Kasumi-1 (cell line): ENCODE results near the gene CYP2E1.
"Not testable (repeated sequence)": the region's sequence is repeated elsewhere in the genome, so short reads cannot be mapped to it uniquely, and the experiment has no call there.

Experiments
- DNase-seq, 2 experiments: peaks; one replicate each; lab custom pipeline; 2025; lab: John Stamatoyannopoulos, UW

CYP2E1 gene

DNA sequence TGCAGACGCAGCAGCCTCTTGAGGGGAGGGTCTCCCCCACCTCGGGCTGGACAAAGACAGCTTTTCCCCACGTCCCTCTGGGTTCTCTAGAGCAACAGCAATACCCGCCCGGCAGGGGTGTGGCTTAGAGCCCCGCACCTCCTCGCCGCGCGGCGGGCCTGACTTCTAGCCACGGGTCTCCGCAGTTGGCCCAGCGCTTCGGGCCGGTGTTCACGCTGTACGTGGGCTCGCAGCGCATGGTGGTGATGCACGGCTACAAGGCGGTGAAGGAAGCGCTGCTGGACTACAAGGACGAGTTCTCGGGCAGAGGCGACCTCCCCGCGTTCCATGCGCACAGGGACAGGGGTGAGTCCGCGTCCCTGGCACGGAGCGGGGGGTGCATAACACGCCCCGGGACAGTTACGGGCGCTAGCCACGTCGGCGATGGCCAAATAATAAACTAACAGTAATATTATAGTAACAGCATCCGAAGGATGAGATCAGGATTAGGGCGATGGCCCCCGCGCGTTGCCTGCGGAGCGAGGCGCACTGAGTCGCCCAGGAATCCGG is 1.2 kb downstream of the CYP2E1 start:
- DNase-seq, result no peak

DNA sequence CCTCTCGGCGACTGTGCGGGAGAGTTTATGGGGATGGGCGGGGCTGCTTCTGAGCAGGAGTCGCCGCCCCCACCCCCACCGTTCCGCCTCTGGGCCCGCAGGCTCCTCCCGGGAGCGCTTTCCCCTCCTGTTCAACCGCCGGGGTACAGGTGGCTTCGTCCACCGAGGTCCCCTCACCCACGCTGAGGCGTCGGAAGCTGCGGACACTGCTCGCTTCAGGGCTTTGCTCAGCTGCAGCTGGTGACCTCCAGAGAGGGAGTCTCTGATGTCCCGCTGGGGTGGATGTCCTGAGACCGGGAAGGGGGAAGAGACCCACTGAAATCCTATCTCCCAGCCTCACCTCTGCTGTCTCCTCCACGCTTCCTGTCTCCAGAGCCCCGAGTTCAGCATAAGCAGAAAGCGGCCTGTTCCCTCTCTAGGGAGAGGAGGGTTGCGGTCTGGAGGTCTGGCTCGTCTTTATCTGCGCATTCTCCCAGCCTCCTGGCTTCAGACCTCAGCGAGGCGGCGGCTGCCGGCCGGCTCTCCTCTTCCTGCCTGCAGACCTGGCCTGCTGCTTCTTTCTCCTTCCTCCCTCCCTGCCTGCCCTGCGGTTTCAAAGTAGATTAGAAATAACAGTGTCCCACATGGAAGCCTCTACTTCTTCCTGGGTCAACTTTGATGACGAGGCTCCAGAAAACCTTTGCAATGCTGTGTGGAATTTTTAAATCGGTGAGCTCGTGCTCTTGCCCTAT is 1.8 kb downstream of the CYP2E1 start:
- DNase-seq, result peak; percentile 97 to 98

GRCh38 chr10:133529576-133529946 is 2.4 kb downstream of the CYP2E1 start:
- peak; percentile 30 to 48 for DNase-seq

GRCh38 chr10:133530506-133530905 is 3.3 kb downstream of the CYP2E1 start:
- DNase-seq, result peak; percentile 92 to 94

DNA sequence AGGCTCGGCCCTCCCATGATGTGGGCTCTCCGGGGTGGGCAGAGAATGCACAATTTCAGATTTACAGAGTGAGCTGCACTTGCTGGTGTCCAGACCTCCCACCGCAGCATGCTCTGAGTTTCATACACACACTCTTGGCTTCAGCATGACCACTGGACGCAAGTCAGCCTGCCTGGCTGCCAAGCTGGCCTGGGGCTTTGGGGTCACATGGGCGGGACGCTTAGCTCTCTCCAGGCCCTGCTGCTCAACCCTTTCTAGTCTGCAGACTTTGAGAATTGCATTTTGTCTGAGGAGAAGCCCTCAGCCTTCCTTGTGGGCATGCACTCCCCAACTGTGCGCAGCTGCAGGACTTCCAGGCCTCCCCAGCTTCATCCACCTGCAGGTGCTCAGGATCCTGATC is 5.7 kb downstream of the CYP2E1 start:
- no peak for DNase-seq

GRCh38 chr10:133534417-133534816 is 7.3 kb downstream of the CYP2E1 start:
- DNase-seq, result no peak

DNA sequence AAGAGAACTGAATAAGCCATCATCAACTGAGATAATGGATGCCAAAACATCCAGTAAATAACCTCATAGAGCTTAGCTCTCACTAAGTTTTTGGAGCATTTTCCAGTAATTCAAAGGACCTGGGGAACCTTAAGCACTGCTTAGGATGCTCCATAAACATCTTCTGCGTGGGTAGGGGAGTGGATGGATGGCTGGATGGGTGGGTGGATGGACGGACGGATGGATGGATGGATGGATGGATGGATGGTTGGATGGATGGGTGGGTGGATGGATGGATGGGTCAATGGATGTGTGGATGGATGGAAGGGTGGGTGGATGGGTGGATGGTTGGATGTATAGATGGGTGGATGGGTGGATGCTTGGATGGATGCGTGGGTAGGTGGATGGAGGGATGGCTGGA is 9.0 kb downstream of the CYP2E1 start:
- no peak for DNase-seq

DNA sequence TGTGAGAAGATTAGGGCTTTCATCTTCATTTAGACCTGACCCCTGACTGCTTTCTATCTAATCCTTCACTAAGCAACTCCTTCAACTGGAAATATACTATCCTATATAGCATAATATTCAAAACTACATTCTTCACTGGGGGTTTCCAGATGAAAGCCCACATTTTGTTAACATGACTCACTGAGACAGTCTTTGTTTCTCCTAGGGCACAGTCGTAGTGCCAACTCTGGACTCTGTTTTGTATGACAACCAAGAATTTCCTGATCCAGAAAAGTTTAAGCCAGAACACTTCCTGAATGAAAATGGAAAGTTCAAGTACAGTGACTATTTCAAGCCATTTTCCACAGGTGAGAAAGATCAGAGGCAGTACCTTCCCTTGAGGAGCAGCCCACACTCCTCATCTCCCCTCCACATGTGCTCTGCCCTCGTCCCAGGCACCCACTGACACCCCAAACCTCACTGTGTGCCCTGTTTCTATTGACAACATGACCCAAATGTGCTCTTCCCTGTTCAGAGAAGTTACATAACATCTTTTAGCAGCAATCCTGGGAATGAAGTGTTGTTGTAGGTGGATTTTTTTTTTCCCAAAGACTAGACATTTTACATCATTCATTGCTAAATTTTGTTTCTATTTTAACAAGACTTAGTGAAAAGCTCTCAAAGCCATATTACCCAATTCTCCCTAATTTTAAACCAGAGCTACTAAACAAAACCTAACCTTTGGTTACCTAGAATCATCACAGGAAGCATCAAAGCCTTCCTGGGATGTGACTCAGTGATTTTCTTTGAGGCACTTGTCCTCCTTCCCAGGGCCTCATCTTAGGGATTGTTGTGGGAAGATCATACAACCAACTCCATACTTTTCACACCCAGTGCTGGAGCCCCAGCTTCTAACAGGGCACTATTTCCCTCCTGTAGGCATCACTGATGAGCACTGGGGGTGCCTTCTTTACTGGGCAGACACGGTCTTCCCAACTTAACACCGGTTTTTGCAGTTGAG is 10.7 kb downstream of the CYP2E1 start:
- DNase-seq, result no peak

DNA sequence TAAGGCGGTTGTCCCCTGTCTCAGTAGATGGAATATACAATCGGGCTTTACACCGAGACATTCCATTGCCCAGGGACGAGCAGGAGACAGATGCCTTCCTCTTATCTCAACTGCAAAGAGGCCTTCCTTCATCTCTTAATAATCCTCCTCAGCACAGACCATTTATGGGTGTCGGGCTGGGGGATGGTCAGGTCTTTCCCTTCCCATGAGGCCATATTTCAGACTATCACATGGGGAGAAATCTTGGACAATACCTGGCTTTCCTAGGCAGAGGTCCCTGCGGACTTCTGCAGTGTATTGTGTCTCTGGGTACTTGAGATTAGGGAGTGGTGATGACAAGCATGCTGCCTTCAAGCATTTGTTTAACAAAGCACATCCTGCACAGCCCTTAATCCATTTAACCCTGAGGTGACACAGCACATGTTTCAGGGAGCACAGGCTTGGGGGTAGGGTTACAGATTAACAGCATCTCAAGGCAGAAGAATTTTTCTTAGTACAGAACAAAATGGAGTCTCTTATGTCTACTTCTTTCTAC is 14.3 kb downstream of the CYP2E1 start:
- DNase-seq, result not testable (repeated sequence)

- DNase-seq, result peak in 1 of 2 experiments; percentile 32
Measured at GRCh38 chr10:133544506-133544905, 17.3 kb downstream of the CYP2E1 start.

- no peak for DNase-seq
Measured at GRCh38 chr10:133554600-133554999, 27.4 kb downstream of the CYP2E1 start.

DNA sequence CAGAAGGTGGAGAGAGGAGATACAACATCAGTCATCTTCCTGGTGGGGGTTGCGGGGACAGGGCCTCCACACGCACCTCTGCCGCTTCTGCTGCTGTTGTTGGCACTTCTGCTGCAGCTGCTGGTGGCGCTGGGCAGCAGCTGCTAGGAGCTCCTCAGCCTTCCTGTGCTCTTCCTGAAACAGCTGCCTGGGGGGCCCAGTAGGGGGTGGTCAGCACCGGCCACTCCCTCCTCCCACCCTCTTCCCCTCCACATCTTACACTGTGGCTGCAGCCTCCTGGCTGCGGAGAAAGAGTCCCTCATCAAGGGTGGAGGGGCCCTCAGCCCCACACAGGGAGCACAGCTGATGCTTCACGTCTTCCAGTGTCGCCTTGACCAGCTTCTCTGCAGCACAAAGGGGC is 28.4 kb downstream of the CYP2E1 start:
- DNase-seq, result no peak

DNA sequence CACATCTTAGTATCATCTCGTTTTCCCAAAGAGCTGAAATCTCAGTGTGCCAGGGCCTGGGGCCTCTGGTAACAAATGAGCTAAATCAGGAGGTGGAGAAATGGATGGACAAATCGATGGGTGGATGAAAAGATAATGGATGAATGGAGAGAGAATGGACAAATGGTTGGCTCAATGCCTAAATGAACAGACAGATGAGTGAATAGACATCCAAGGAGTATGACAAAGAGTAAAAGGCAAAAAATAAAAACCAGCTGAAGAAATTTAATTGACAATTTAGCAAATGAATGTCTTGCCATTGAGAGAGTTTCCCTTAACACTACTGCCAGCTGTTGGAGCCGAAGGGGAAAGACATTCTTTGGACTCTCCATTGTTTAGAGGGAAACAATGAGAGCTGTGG is 30.2 kb downstream of the CYP2E1 start:
- no peak for DNase-seq

DNA sequence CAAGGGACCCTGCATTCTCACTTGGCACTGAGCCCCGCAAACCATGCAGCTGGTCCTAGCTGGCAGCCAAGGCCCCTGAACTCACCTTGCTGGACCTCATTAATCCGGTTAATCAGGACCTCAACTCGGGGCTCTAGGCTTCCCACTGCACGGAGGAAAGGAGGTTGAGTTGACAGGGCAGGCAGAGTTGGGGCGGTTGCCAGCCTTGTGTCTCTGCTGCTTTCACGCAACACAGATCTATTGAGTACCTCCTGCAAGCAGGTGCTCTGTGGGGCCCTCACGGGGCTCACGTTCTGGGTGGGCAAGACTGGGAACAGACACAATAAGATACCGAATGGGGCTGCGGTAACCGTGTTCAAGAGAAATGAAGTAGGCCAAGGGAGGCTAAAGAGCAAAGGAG is 32.1 kb downstream of the CYP2E1 start:
- DNase-seq, result no peak

GRCh38 chr10:133564816-133565215 is 37.7 kb downstream of the CYP2E1 start:
- DNase-seq, result no peak

DNA sequence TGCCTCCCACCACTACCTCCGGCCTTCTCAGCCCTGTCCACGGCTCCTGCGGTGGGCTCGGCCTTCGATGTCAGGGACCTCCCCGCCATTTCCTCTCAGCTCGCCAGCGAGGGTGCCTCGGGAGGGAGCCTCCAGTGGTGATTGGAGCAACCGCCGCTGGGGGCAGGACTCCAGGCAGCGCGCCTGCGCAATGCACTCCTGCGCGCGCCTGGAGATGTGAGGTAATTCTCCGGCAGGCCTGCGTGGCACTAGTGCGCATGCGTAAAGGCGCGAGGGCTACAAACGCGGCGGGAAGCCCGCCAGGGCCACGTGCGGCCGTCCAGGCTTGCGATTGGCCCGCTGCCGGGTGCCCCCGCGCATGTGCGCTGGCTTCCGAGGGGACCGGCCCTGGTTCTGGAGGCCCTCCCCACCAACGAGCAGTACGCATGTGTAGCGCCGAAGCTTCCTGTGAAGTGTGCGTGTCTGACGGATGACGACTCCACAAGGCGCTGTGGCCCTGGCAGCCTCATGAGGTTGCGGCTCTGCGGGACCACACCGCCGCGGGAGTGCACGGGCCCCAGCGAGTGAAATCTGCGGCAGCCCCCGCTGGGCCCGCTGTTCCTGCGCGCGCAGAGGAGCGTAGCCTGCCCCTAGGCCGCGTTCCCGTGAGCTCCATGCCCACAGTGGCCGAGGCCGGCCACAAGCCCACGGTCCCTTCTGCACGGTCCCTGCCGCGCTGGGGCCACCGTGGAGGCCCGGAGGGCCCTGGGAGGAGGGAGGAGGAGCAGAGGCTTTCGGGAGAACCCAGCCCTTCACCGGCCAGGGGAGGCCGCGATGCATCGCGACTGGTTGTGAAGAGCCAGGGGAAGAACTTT is 38.5 kb downstream of the CYP2E1 start, which contains the start of gene SYCE1:
TSS of gene SYCE1 (minus strand) at position 143 of the 854 bp plus-strand sequence. CDS start at position 89, 54 bp downstream.
- DNase-seq, result no peak

- DNase-seq, result no peak
Measured at GRCh38 chr10:133567119-133567518, 40.0 kb downstream of the CYP2E1 start.

DNA sequence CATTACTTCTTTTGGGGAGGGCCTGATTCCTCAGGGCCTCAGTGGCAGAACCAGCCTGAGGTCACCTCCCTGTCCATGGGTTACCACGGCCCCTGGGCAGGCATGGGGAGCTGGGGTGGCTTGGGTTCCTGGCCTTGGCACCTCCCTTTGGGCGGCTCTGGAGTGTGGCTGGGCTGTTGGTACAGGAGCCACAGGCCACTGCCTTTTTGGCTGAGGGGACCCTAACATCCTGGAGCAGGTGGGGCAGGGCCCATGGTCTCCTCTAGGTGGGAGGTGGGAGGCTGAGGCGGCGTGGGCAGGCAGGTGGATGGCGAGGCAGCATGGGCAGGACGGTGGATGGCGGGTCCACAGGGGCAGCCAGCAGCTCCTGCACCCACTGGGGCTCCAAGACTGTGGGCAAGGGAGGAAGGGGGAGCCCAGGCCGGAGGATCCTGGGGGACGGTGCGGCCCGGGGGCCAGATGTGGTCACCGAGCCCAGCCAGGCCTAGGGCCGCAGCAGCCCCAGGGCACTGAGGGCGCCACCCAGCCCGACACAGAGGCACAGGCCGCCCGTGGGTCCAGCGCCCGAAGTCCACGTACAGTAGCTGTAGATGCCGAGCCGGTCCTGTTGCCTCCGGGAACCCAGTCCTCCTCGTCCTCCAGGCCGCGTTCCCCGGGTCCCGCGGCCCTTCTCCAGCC is 40.6 kb downstream of the CYP2E1 start:
- no peak for DNase-seq

- no peak for DNase-seq
Measured at GRCh38 chr10:133568287-133568614, 41.1 kb downstream of the CYP2E1 start.

DNA sequence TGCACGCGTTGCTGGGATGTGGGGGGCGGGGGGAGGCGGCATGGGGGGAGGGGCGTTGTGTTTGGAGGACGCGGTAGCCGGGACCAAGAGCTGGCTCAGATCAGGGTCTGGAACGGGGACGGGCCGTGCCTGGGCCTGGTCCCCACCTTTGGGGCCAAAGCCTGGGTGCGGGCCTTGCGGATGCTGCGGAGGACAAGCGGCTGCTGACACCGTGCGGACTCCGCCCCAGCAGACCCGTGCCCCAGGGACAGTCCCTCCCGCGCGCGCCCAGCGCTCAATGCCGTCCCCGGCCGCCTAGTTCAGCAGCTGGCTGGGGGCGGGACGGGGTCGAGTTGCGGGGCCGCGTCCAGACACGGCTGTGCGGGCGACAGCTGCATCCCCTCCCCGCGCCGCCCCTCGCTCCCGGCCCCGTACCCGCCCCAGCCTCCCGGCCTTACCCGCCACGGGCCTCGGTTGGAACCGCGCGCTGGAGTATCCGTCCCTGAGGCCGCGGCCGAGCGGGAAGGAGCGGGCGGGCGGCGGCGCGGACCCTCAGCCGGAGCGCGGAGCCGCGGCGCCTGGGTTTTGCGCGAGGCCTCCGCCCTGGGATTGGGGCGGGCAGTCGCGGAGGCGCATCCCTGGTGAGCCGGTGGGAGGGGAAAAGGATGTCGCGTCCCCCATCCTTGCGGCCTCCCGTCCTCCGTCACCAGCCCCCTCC is 41.8 kb downstream of the CYP2E1 start:
- DNase-seq, result not testable (repeated sequence)
